Smooth muscle cell (in vitro differentiated cells): ENCODE results near the gene PDS5B. TPM values are rescaled to one million over a fixed set of nuclear protein-coding genes. Genes with fewer than 3 reads are reported as not detected.

Experiments used
- DNase-seq: peaks from one replicate; lab custom pipeline; 2025; ENCODE audit not compliant: unreplicated experiment; lab: John Stamatoyannopoulos, UW
- H2AFZ ChIP-seq: fragments of 200-600 bp; sonication (generic); 2 replicates; pipeline ENCODE4 v1.6.0; 2016; ENCODE audit warnings: antibody characterized with exemption, low read depth, mild to moderate bottlenecking
- H3F3A ChIP-seq: fragments of 200-600 bp; sonication (generic); 2 replicates; pipeline ENCODE4 v1.6.0; 2017; ENCODE audit warnings: antibody characterized with exemption, low read depth
- H3K27ac ChIP-seq: fragments of 200-600 bp; sonication (generic); 2 replicates; pipeline ENCODE4 v1.5.1; 2016; ENCODE audit warnings: low read depth, mild to moderate bottlenecking
- H3K27me3 ChIP-seq: fragments of 200-600 bp; sonication (generic); 2 replicates; pipeline ENCODE4 v1.6.1; 2016; ENCODE audit warnings: low read depth, mild to moderate bottlenecking
- H3K36me3 ChIP-seq: fragments of 200-600 bp; sonication (generic); 2 replicates; pipeline ENCODE4 v1.5.1; 2016; ENCODE audit warnings: low read depth
- H3K4me1 ChIP-seq: fragments of 200-600 bp; sonication (generic); 2 replicates; pipeline ENCODE4 v1.5.1; 2016; ENCODE audit warnings: low read depth
- H3K4me2 ChIP-seq: fragments of 200-600 bp; sonication (generic); 2 replicates; pipeline ENCODE4 v1.6.0; 2016; ENCODE audit warnings: mild to moderate bottlenecking
- H3K4me3 ChIP-seq: fragments of 200-600 bp; sonication (generic); 2 replicates; pipeline ENCODE4 v1.5.1; 2016; ENCODE audit warnings: mild to moderate bottlenecking
- H3K79me2 ChIP-seq: fragments of 200-600 bp; sonication (generic); 2 replicates; pipeline ENCODE4 v1.6.0; 2016; ENCODE audit warnings: low read depth, mild to moderate bottlenecking
- H3K9ac ChIP-seq: fragments of 200-600 bp; sonication (generic); 2 replicates; pipeline ENCODE4 v1.6.0; 2016; ENCODE audit warnings: low read depth
- H3K9me3 ChIP-seq: fragments of 200-600 bp; sonication (generic); replicated peaks from 2 replicates; pipeline ENCODE4 v1.5.1; 2016; ENCODE audit warnings: low read depth
- H4K20me1 ChIP-seq: fragments of 200-600 bp; sonication (generic); 2 replicates; pipeline ENCODE4 v1.6.0; 2016; ENCODE audit warnings: low read depth
- WGBS: methylation state at CpG from one replicate; pipeline ENCODE4 v1.1.7; 2016; ENCODE audit warnings: low lambda C conversion rate; 5-methylcytosine and 5-hydroxymethylcytosine counted together
- polyA plus RNA-seq: library from polyadenylated mRNA; unstranded; fragments of >200 nt; fragmentation: Nextera tagmentation; extraction: Ambion mirVana; gene quantifications from 2 replicates; pipeline ENCODE4 v1.2.1, GENCODE V29; 2016
- total RNA-seq: library from RNA; depleted of rRNA; stranded (reverse); fragments of >200 nt; gene quantifications from 2 replicates; pipeline ENCODE4 v1.2.3, GENCODE V29; 2014
- TF ChIP-seq, protein P1 (sequence below): fragments of 200-600 bp; sonication (generic); IDR thresholded peaks from 2 replicates; pipeline ENCODE4 v1.5.1; 2017; ENCODE audit warnings: borderline replicate concordance, mild to moderate bottlenecking, antibody characterized with exemption; ENCODE audit not compliant: insufficient read depth, poor library complexity, severe bottlenecking

PDS5B gene
- total and polyA plus RNA-seq, 2 experiments from 2014 or later = 20.5 to 38.9 TPM

GRCh38 chr13:32736648-32737047, 150.4 kb downstream of the PDS5B start:
- H3K9ac ChIP-seq = peak overlapping the region; percentile 40
- TF ChIP-seq, protein P1, sequence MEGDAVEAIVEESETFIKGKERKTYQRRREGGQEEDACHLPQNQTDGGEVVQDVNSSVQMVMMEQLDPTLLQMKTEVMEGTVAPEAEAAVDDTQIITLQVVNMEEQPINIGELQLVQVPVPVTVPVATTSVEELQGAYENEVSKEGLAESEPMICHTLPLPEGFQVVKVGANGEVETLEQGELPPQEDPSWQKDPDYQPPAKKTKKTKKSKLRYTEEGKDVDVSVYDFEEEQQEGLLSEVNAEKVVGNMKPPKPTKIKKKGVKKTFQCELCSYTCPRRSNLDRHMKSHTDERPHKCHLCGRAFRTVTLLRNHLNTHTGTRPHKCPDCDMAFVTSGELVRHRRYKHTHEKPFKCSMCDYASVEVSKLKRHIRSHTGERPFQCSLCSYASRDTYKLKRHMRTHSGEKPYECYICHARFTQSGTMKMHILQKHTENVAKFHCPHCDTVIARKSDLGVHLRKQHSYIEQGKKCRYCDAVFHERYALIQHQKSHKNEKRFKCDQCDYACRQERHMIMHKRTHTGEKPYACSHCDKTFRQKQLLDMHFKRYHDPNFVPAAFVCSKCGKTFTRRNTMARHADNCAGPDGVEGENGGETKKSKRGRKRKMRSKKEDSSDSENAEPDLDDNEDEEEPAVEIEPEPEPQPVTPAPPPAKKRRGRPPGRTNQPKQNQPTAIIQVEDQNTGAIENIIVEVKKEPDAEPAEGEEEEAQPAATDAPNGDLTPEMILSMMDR = no peak
- no peak overlapping the region for H3K4me3 ChIP-seq
- no peaks in the 10 kb centered on the region for H3K36me3 ChIP-seq
- no peaks in the 10 kb centered on the region for H3F3A ChIP-seq
- peaks cover 19% of the 10 kb centered on the region for H3K4me1 ChIP-seq
- no peak overlapping the region for H2AFZ ChIP-seq
- 83% methylated on average over 4 of the region's 4 CpGs for WGBS
- H3K9me3 ChIP-seq = no peaks in the 10 kb centered on the region
- DNase-seq = no peak
- H3K79me2 ChIP-seq = peaks cover 4% of the 10 kb centered on the region
- H4K20me1 ChIP-seq = no peaks in the 10 kb centered on the region
- peak overlapping the region; percentile 77 for H3K4me2 ChIP-seq
- peak overlapping the region; percentile 79 for H3K27ac ChIP-seq
- no peaks in the 10 kb centered on the region for H3K27me3 ChIP-seq

DNA sequence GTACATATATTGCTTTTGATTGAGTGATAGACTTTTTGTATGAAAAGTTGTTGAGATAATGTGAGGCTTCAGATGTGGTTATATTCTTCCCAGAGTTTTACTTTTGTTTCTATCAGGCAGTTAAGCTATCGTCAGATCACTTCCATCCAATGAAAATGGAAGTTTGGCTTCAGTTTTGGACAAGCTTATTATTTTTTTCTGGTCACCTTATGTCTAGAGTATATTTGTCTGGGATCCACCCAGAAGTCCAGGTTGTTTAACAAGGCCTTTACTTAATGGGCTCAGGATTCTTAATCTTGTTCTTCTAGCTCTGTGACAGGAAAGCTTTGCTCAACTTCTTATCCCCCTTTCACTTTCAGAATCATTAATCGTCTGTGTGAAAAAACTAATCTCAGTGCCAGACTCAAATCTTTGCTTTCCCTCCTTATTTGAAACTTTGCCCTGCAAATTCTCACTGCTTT, 150.9 kb downstream of the PDS5B start:
- H3K27ac ChIP-seq = peak overlapping the region; percentile 79
- no peaks in the 10 kb centered on the region for H3F3A ChIP-seq
- H3K4me1 ChIP-seq = peaks cover 17% of the 10 kb centered on the region
- no peak overlapping the region for H2AFZ ChIP-seq
- WGBS = 65% methylated on average over 2 of the region's 2 CpGs
- no peaks in the 10 kb centered on the region for H3K27me3 ChIP-seq
- peak overlapping the region; percentile 21 for H3K4me3 ChIP-seq
- no peaks in the 10 kb centered on the region for H4K20me1 ChIP-seq
- no peaks in the 10 kb centered on the region for H3K36me3 ChIP-seq
- TF ChIP-seq, protein P1 = no peak
- peak overlapping the region; percentile 40 for H3K9ac ChIP-seq
- H3K4me2 ChIP-seq = peak overlapping the region; percentile 77
- DNase-seq = no peak
- H3K9me3 ChIP-seq = no peaks in the 10 kb centered on the region
- peaks cover 4% of the 10 kb centered on the region for H3K79me2 ChIP-seq

- Histone ChIP-seq H3K27me3 (no peaks in the 10 kb centered on the region), H3K4me2 (peak overlapping the region; percentile 77), H3K9ac (peak overlapping the region; percentile 40), H3K4me3 (peak overlapping the region; percentile 21), H3K27ac (peak overlapping the region; percentile 79), H3K36me3 (no peaks in the 10 kb centered on the region), H4K20me1 (no peaks in the 10 kb centered on the region), H3K79me2 (peaks cover 4% of the 10 kb centered on the region), H3K4me1 (peaks cover 11% of the 10 kb centered on the region), H2AFZ (no peak overlapping the region), H3F3A (no peaks in the 10 kb centered on the region), H3K9me3 (no peaks in the 10 kb centered on the region)
- WGBS = 20% methylated on average over 1 of the region's 1 CpG
- TF ChIP-seq, protein P1 = no peak
- no peak for DNase-seq
These were observed 151.4 kb downstream of the PDS5B start for GRCh38 chr13:32737679-32738078.

- H4K20me1 ChIP-seq = no peaks in the 10 kb centered on the region
- H3K4me1 ChIP-seq = peaks cover 17% of the 10 kb centered on the region
- peak overlapping the region; percentile 58 for H3K4me2 ChIP-seq
- H3K79me2 ChIP-seq = peaks cover 2% of the 10 kb centered on the region
- peak overlapping the region; percentile 81 for H3K9ac ChIP-seq
- no peaks in the 10 kb centered on the region for H3K27me3 ChIP-seq
- H3K36me3 ChIP-seq = no peaks in the 10 kb centered on the region
- TF ChIP-seq, protein P1 = no peak
- WGBS = 48% methylated on average over 1 of the region's 1 CpG
- H3K4me3 ChIP-seq = no peak overlapping the region
- peak overlapping the region; percentile 97 for H3K27ac ChIP-seq
- no peak for DNase-seq
- no peak overlapping the region for H2AFZ ChIP-seq
- peaks cover 6% of the 10 kb centered on the region for H3F3A ChIP-seq
- no peaks in the 10 kb centered on the region for H3K9me3 ChIP-seq
These were observed 159.3 kb downstream of the PDS5B start for GRCh38 chr13:32745509-32745908.
